Stimulated activated CD8-positive, alpha-beta memory T cell treated with anti-CD3 and anti-CD28 coated beads, Interleukin-4, amount 100 ng/mL, for 4 hours (primary cell): ENCODE measurements around the gene CCDC191.

Experiments used
- DNase-seq, 2 donors: peaks; one replicate each; pipeline ENCODE4 v3.0.0-alpha.2; 2020; ENCODE audit warnings: low read depth in 2 of 2, low spot score in 1 of 2

CCDC191 gene

DNA sequence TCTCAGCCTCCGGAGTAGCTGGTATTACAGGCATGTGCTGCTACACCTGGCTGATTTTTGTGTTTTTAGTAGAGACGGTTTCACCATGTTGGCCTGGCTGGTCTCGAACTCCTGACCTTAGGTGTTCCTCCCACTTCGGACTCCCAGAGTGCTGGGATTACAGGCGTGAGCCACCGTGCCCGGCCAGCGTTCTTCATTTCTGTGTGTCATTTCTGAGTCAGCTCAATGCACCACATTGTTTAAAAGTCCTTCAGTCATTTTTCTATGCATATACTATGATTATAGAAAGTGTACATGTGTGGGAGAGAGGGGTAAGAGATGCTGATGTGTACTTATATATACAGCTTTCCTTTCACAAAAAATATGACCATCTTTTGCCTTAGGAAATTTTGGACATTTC is 2.3 kb upstream of the CCDC191 start:
- no peak for DNase-seq

GRCh38 chr3:114057011-114057347 is 653 bp upstream of the CCDC191 start:
- no peak for DNase-seq

- DNase-seq, result no peak
Measured at GRCh38 chr3:114052216-114052615, 4.1 kb downstream of the CCDC191 start.

DNA sequence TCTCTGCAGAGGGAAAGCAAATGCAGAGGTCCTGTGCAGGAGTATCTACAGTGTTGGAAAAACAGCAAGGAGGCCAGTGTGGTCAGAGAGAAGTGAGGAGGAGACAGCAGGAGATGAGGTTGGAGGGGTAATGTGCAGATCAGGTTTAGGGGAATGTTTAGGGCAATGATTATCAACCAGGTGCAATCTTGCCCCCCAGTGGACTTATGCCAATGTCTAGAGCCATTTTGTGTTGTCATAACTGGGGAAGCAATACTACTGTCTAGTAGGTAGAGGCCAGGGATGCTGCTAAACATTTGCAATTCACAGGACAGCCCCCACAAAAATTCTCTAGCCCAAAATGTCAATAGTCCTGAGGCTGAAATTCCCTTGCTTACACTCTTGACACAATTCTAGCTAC is 13.1 kb downstream of the CCDC191 start:
- no peak for DNase-seq

DNA sequence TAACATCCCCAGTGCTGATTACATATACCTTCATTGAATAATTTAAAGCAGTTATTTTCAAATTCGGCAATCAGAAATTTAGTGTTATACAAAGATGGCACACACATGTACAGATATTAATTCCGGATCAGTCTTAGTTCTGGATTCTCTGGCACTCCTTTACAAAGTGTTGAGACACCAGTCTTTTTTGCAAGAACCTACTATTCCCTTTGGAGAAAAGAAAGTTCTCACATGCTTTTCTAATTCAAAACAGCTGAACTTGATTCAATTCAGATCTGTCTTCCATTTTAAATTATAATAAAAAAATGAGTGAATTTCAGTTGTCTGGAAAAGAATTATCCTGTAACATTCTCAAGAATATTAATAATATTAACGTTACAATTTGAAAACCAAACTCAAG is 20.4 kb downstream of the CCDC191 start:
- no peak for DNase-seq

GRCh38 chr3:114034787-114035545 is 21.4 kb downstream of the CCDC191 start:
- DNase-seq, result no peak

DNA sequence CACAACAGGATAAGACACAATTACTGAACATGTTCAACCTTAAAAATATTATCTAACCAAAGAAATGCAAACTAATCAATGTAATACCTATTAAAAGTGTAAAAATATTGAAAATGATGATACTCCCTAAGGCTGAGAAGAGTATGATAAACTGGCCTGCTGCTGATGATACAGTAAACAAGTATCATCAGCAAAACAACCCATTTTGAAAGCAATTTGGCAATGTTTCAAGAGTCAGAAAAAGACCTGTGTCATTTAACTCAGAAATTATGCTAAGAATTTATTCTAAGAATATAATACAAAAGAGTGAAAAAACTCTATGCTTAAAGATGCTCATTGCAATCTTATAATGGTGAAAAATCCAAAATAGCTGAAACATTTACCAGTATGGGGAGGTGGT is 22.1 kb downstream of the CCDC191 start:
- no peak for DNase-seq

DNA sequence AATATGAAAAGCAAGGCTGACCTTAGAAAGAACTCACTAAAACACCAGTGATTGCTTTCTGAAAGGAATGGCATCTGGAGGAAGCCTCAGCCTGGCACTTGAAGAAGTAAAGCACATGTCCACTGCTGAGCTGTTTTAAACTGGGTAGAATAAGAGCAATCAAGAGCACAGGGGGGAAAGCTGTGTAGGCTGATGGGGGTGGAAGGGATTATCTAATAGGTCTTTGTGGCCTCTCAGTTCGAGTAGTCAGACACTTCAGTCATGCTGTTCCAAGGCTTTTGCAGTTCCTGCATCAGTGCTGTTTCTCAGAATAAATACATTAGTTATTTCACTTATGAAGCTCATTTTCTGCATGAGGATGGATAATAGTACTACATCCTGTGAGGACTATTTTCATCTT is 22.6 kb downstream of the CCDC191 start:
- DNase-seq, result no peak

- DNase-seq, result no peak
Measured at GRCh38 chr3:114026331-114026730, 30.0 kb downstream of the CCDC191 start.

DNA sequence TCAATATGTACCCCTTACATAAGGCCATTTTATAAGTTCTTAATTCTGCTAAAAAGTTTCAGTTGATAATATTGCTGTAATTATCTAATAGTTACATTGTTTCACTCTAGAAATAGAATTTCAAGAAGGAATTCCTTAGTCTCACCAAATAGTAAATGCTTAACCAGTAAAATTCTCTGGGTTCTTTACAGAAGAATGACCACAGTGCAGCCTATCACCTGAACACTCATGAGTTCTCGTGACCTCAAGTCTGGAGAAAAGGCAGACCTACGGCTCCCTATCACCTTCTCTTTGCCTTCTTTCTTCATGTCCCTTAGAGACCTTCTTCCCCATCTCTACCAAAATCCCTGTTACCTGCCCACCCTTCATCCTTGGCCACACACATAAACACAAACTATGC is 30.9 kb downstream of the CCDC191 start:
- DNase-seq, result no peak

GRCh38 chr3:114022145-114022802 is 34.1 kb downstream of the CCDC191 start:
- no peak for DNase-seq

- DNase-seq, result no peak
Measured at GRCh38 chr3:114020907-114021306, 35.4 kb downstream of the CCDC191 start.

GRCh38 chr3:114019486-114019885 is 36.8 kb downstream of the CCDC191 start:
- DNase-seq, result no peak

DNA sequence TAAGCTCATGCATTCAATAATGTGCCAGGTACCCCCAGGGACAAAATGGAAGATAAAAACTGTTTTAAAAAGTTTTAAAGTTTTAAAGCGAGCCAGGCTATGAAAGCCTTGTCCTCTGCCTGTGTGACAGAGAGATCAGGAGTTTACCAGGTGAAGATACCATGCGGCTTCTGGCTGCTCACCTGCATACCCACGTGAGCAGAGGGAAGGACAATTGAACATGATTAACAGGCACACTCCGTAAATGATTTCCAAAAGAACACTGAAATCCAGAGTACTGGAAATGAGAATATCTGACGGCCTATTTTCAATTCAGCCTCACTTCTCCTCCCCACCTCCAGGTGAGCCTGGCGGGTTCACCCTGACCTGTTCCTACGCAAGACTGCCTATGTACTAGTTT is 42.1 kb downstream of the CCDC191 start:
- DNase-seq, result no peak

DNA sequence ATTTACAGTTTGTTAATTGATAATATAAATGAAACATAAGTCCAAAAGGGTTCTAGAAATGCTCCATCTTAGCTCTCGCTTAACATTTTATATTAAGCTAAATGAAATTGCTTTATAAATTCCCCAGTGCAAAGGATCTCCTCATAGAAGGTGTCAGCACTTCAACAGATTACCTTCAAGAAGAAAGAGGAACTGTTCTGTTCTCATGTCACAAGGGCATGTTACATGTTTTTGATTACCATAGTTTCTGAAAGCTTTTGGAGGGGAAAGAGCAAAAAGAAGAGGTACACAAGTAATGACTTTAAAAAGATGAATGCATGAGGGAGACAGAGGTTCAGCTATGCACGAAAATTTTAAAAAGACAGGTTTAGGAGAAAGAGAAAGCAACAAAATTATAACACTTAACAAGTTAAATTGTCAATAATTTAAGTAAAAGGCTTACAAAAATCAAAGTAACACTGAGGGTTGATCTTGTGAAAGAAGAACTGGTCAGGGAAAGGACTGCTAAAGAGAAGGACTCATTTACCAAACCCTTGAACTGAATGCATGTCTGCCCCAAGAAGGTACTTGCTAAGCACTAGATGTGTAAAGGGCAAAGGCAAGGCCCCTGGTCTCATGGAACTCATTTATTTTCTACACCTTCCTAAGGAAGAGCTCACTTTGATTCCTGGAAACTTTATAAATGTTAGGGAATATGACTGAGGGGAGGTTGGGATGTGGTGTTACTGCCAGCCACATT is 45.1 kb downstream of the CCDC191 start:
- no peak for DNase-seq

- DNase-seq, result no peak
Measured at GRCh38 chr3:114005481-114005880, 50.8 kb downstream of the CCDC191 start.

DNA sequence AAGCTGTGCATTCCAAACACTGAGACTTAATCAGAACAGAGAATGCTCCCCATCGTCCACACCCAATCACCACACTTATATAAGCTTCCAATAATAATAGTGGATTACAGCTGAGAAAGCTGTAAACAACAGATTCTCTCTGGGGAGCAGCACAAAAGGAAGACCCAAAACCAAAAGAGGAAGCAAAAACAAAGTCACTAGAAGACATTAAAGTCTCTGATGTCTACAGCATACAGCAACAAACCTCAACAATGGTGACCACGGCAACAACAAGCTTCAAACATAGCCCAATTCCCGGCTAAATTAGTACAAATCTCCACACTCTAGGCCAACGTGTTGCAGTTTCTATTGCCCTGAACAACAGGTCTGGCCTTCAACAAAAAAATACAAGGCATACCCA is 70.8 kb downstream of the CCDC191 start:
- no peak for DNase-seq

DNA sequence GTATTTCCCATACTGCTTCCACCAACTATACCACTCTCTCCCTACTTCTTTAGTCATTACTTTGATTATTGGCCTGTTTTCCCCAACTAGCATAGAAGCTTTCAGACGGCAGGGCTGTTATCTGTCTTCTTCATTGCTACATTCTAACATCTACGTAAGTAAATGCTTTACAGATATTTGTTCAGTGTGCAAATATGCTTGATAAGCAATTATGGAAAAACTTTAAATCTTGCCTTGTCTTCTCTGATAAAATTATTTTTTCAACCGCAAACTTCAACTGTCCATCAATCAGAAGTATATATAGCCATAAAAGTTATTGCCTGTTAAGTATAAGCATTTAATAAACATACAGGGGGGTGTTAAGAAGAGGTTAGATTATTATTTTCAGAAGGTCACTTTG is 72.8 kb downstream of the CCDC191 start:
- no peak for DNase-seq

DNA sequence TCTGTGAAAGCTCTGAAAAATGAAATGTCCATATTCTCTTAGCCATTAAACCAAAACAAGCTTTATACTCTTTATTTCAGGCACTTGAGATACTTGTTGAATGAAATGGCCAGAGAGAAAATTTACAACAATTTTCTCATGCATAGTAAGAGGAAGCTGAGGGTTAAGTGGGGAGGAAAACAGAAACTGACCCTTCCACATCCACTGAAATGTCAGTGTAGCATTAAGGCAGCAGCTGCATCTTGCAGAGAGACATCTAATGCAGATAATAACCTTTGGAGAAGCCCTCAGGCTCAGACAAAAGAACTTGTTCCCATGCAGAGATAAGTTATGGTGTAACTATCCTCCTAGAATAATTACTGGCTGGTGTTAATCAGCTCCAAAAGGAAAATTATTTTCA is 74.5 kb downstream of the CCDC191 start:
- DNase-seq, result no peak

DNA sequence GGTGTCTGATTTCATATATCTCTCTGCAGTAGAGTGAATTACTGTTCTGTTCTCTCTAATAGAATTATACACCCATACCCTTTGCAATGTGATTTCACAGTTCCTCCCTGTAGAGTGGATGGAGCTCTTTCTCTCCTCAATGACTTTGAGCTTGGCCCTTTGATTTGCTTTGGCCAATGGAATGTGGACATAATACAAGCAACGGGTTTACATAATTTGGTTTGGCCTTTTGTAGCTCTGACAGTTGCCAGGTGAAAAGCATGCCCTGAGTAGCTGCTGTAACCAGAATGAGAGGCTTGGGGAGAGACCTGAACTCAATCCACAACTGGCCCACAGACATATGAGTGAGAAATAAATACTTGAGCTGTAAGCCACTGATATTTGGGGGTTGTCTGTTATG is 76.4 kb downstream of the CCDC191 start:
- DNase-seq, result no peak

DNA sequence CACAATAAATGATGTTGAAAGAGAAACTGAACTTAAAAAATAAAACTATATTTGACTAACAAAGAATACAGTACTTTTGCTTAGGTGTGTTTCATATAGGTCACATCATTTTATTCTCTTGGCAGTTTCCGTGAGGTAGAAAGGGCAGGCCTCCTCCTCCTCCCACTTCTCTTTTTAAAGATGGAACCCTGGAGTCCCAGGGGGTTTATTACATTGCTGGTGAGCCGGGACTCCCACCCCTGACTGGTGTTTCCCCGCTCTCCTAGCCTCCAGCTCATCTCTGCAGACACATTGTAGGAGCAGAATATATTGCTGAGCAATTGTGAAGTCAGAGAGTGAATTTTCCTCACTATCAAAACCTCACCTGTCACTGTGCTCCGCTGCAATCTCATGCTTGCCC is 78.5 kb downstream of the CCDC191 start:
- DNase-seq, result no peak

DNA sequence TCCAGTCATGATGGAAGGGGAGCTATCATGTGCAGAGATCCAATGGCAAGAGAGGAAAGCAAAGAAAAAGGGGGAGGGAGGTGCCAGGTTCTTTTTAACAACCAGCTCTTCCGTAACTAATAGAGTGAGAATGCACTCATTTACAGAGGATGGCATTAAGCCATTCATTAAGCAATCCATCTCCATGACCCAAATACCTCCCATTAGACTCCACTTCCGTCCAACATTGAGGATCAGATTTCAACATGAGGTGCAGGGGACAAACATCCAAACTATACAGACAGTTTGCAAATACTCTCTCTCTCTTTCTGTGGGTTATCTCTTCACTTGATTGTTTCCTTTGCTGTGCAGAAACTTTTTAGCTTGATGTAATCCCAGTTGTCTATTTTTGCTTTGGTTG is 87.3 kb downstream of the CCDC191 start:
- DNase-seq, result no peak
